Measurements from ENCODE around the gene CTSH. TPM values are rescaled to one million over a fixed set of nuclear protein-coding genes. Genes with fewer than 3 reads are reported as not detected.
"Not testable (repeated sequence)": the region's sequence is repeated elsewhere in the genome, so short reads cannot be mapped to it uniquely, and the experiment has no call there.

The CTSH gene
- total RNA-seq, 1 donor from 2014 or later: 72.3 TPM

GRCh38 chr15:78872972-78873792 is 71.7 kb downstream of the CTSH start:
- DNase-seq (peak; percentile 91), ATAC-seq (peak; percentile 83)
- intact Hi-C loops (cut with micrococcal nuclease): no loop called here

- DNase-seq (peak; percentile 99), ATAC-seq (peak; percentile 94)
- intact Hi-C loops (cut with micrococcal nuclease): no loop called here
These were observed 72.5 kb downstream of the CTSH start, which contains the start of gene MORF4L1 for GRCh38 chr15:78872155-78872971. TSS of gene MORF4L1 (plus strand) at chr15:78872890. CDS start at chr15:78873018, 128 bp downstream.

GRCh38 chr15:78871483-78872127 is 73.2 kb downstream of the CTSH start:
- DNase-seq; ATAC-seq; intact Hi-C loops (cut with micrococcal nuclease): not testable (repeated sequence)

Other genes with a start within 250 kb of the CTSH start
- gene ADAMTS7, start 133.6 kb downstream of the CTSH start, total RNA-seq: 37.9 TPM
- gene MORF4L1, start 72.2 kb downstream of the CTSH start, total RNA-seq: 343 TPM
- not detected for gene RASGRF1, start 145.7 kb upstream of the CTSH start, total RNA-seq